LNCaP clone FGC (cell line): ENCODE measurements around the gene STX10.
A peak's percentile ranks its signal among the peaks of the same experiment; 100 is the strongest.
"Not testable (repeated sequence)": the region's sequence is repeated elsewhere in the genome, so short reads cannot be mapped to it uniquely, and the experiment has no call there.

ENCODE experiments used
- DNase-seq: peaks from one replicate; pipeline ENCODE4 v3.0.0-alpha.2; 2011; ENCODE audit warnings: low read depth
- H3K4me3 ChIP-seq: 2 replicates; pipeline ENCODE4 v1.5.1; 2011; ENCODE audit warnings: mild to moderate bottlenecking, low read depth, low read length, control low read depth
- TF ChIP-seq, protein P1 (sequence below): IDR thresholded peaks from 2 replicates; pipeline ENCODE4 v1.5.1; 2012; ENCODE audit warnings: mild to moderate bottlenecking; ENCODE audit not compliant: control insufficient read depth, insufficient read depth; ENCODE audit errors: extremely low read depth

Gene STX10

DNA sequence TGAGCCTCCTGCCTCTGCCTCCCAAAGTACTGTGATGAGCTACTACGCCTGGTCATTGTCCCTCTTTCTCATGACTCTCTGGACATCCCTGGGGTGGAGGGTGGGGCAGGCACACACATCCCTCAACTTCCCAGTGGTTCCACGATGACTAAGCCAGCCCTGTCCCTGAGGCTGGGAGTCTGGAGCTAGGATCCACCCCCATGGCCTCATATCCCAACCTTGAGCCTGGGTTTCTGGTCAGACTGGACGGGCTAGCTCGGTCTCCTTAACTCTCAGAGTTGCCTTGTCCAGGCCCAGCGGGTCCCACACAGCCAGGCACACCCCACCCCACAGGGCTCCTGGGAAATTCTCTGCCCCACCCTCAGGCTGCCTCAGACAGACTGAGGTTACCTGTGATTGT is 19.6 kb upstream of the STX10 start:
- no peak for DNase-seq
- TF ChIP-seq, protein P1, sequence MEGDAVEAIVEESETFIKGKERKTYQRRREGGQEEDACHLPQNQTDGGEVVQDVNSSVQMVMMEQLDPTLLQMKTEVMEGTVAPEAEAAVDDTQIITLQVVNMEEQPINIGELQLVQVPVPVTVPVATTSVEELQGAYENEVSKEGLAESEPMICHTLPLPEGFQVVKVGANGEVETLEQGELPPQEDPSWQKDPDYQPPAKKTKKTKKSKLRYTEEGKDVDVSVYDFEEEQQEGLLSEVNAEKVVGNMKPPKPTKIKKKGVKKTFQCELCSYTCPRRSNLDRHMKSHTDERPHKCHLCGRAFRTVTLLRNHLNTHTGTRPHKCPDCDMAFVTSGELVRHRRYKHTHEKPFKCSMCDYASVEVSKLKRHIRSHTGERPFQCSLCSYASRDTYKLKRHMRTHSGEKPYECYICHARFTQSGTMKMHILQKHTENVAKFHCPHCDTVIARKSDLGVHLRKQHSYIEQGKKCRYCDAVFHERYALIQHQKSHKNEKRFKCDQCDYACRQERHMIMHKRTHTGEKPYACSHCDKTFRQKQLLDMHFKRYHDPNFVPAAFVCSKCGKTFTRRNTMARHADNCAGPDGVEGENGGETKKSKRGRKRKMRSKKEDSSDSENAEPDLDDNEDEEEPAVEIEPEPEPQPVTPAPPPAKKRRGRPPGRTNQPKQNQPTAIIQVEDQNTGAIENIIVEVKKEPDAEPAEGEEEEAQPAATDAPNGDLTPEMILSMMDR = no peak
- H3K4me3 ChIP-seq = no peak overlapping the region

DNA sequence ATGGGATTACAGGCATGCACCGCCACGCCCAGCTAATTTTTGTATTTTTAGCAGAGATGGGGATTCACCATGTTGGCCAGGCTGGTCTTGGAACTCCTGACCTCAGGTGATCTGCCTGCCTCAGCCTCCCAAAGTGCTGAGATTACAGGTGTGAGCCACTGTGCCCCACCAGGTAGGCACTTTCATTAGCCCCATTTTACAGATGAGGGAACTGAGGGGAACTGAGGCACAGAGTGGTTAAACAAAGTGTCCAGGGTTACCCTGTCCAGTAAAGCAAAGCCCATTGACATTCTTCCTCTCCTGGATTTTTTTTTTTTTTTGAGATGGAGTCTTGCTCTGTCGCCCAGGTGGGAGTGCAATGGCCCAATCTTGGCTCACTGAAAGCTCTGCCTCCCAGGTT is 16.0 kb upstream of the STX10 start:
- DNase-seq, H3K4me3 ChIP-seq: not testable (repeated sequence)

DNA sequence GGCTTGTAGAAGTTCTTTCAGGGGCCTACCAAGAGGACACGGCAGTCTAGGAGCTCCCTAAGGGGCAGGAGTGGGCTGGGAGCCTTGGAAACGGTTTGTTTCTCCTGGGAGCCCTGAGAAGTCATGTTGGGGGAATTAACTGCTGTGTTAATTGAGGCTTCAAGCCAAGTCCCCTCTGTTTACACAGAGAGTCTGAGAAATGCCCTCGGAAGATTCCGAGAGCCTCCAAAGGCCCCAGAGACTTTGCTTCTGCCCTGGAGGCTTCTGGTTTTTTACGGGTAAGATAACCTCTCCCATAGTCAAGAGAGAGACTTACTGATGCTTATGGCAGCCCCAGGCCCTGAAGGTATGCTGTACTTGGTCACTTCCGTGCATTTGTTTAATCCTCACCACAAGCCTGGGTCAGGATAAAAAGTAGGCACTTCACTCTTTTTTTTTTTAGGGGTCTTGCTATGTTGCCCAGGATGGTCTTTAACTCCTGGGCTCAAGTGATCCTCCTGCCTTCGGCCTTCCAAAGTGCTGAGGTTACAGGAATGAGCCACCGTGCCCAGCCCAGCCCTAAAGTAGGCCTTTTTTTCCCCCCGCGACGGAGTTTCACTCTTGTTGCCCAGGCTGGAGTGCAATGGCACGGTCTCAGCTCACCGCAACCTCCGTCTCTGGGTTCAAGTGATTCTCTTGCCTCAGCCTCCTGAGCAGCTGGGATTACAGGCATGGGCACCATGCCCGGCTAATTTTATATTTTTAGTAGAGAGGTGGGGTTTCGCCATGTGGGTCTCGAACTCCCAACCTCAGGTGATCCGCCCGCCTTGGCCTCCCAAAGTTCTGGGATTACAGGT is 15.2 kb upstream of the STX10 start:
- TF ChIP-seq, protein P1 = no peak
- no peak for DNase-seq
- H3K4me3 ChIP-seq = no peak overlapping the region

DNA sequence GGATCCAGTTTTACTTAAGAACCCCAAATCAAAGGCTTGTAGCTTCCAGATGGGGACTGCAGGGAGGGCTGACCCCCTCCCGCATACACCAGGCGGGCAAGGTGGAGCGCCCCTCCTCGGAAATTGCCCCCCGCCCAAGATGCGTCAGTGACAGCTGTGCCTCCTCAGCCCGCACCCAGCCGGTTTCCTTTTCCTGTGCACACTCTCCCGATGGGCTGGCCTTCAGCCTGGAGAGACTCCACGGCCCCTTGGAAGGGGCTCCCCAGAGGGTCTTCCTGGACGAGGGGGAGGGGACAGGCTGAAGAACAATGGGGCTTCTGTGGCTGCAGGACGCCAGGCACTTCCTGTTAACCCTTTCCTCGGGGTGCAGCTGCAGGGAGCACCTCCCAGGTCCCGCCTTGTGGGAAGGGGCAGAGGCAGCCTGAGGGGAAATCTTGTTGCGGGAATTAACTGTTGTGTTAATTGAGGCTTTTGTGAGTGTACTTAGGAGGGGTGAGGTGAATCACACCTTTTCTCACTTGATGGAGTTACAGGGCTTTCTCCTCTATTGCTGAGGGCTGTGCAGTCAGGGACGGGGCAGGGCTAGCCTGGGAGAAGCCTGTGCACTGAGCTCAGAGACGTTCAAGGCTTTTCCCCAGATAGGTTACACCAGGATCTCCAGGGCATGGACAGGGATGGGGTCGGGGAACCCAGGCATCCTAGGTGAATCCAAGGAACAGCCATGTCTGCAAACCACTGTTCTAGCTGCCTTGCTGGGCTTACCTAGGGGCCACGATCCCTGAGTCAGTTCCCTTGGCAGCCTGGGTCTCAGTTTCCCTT is 14.4 kb upstream of the STX10 start:
- DNase-seq = no peak

DNA sequence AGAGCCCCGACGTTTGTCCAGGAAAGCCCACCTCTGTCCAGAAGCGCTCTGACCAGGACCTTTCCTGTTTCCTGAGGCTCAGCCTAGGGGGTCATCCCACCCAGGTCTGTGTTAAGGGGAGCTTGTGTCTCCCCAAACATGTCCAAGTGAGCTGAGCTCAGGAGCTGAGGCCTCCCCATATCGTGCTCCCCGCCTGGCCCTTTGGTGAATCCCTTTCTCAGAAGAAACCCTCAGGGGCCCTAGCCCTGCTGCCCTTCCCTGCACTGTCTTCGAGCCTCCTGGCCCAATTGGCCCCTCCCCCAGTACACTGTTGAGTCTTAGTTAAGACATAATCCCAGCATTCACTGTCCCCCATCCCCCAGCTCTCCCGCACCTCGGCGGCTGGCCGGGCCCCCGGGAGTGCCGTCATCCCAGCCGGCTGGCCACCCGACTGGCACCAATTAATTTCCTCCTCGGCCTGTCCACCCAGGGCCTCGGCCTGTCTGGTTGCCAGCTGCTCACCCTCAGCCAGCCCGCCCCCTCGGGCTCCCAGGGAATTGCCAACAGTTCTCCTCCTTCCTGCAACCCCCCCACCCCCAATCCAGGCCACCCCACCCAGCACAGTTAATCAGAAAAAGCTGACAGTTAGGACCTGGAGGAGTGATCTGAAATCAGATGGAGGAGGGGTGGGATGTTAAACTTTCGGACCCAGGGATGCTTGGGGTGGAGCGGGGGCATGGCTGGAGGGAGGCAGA is 13.6 kb upstream of the STX10 start:
- TF ChIP-seq, protein P1 = no peak
- DNase-seq = no peak
- peak overlapping the region; percentile 41 for H3K4me3 ChIP-seq

More for the DNA sequence above, 14.4 kb upstream of the STX10 start:
- TF ChIP-seq, protein P1 = no peak
- H3K4me3 ChIP-seq = no peak overlapping the region

DNA sequence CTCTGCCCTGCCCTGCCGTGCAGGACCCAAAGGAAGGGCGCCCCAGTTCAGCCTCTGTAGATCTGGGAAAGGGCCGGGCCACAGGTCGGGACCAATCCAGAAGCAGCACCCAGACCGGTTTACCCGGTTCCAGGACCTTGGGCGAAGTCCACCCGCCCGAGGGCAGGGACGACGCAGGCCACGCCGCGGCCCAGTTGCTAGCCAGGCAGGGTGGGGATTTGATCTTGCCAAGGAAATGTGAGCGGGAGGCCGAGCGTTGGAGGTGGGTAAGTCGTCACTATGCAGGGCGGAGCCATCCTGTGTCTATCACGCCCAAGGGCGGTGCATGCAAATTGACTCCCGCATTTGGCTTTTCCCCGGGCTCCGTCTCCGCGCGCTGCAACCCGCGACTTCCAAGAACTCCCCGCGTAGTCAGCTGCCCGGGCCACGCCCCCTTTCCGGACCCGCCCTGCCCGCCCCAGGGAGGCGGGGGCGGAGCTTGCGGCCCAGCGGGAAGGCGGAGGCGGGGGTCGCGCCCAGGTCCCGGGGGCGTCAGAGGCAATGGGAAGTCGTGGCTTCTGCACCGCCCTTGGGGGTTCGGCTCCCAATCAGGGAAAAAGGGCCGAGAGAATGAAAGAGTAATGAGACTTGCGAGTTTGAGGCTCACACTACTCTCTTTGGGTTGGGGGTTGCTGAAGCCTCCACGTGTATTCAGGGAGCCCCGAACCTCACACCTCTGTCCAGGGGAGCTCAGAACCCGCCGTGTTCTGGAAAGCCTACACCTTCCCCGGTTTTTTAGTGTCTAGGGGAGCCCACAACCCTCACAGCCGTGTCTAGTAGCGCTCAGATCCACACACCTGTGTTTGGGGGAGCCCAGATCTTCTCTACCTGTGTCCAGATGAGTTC is 12.8 kb upstream of the STX10 start:
- TF ChIP-seq, protein P1 = no peak
- DNase-seq = peak; percentile 100
- H3K4me3 ChIP-seq = peak overlapping the region; percentile 56
